HG03378 (cell line): ENCODE measurements around the gene WDR46.
"Not testable (repeated sequence)": the region's sequence is repeated elsewhere in the genome, so short reads cannot be mapped to it uniquely, and the experiment has no call there.

Experiments used
- ATAC-seq: cut with Tn5 transposase; IDR thresholded peaks from one replicate; pipeline ENCODE4 v1.9.1; 2021; ENCODE audit warnings: mild to moderate bottlenecking, moderate library complexity; ENCODE audit not compliant: unreplicated experiment

WDR46 gene

GRCh38 chr6:33271468-33272274 is 17.4 kb downstream of the WDR46 start, which contains the start of the genes RPS18 and VPS52:
Gene RPS18, plus strand, starts transcription at chr6:33272075. Its CDS starts 45 bp downstream, at chr6:33272120.
Gene VPS52, minus strand, starts transcription at chr6:33271876. Its CDS starts 201 bp downstream, at chr6:33271675.
- ATAC-seq = peak; percentile 83

- ATAC-seq = peak; percentile 2
These were observed 17.9 kb downstream of the WDR46 start for GRCh38 chr6:33271117-33271467.

- no peak for ATAC-seq
These were observed 25.0 kb downstream of the WDR46 start for GRCh38 chr6:33264015-33264414.

GRCh38 chr6:33262490-33262889 is 26.5 kb downstream of the WDR46 start:
- not testable (repeated sequence) for ATAC-seq

GRCh38 chr6:33259032-33259431 is 30.0 kb downstream of the WDR46 start:
- ATAC-seq = no peak

GRCh38 chr6:33254591-33254990 is 34.4 kb downstream of the WDR46 start:
- ATAC-seq = no peak

GRCh38 chr6:33252759-33253158 is 36.3 kb downstream of the WDR46 start:
- ATAC-seq = no peak

GRCh38 chr6:33251395-33252012 is 37.5 kb downstream of the WDR46 start:
- ATAC-seq = no peak

GRCh38 chr6:33250731-33251130 is 38.3 kb downstream of the WDR46 start:
- ATAC-seq = no peak

- no peak for ATAC-seq
These were observed 39.1 kb downstream of the WDR46 start for GRCh38 chr6:33249732-33250630.

GRCh38 chr6:33248932-33249731 is 39.9 kb downstream of the WDR46 start:
- peak; percentile 77 for ATAC-seq

- no peak for ATAC-seq
These were observed 40.5 kb downstream of the WDR46 start for GRCh38 chr6:33248643-33248931.

- ATAC-seq = peak; percentile 47
These were observed 40.9 kb downstream of the WDR46 start for GRCh38 chr6:33247977-33248642.

GRCh38 chr6:33243476-33243875 is 45.6 kb downstream of the WDR46 start:
- no peak for ATAC-seq

GRCh38 chr6:33241968-33242367 is 47.1 kb downstream of the WDR46 start:
- no peak for ATAC-seq

GRCh38 chr6:33237741-33238140 is 51.3 kb downstream of the WDR46 start:
- no peak for ATAC-seq

- ATAC-seq = no peak
These were observed 52.2 kb downstream of the WDR46 start for GRCh38 chr6:33236852-33237251.

GRCh38 chr6:33236328-33236727 is 52.7 kb downstream of the WDR46 start:
- no peak for ATAC-seq

- ATAC-seq = no peak
These were observed 53.8 kb downstream of the WDR46 start for GRCh38 chr6:33235221-33235634.
